Parathyroid adenoma (tissue), 2 donors: ENCODE measurements around the gene FBN2.

ENCODE experiments used
- H2AFZ ChIP-seq: fragments of 300-600 bp; sonication (generic); one replicate; pipeline ENCODE4 v1.7.0; 2017; ENCODE audit warnings: antibody characterized with exemption, mild to moderate bottlenecking
- H3K27ac ChIP-seq: fragments of 300-600 bp; sonication (generic); one replicate; pipeline ENCODE4 v1.7.0; 2017
- H3K27me3 ChIP-seq: fragments of 300-600 bp; sonication (generic); one replicate; pipeline ENCODE4 v1.7.0; 2017; ENCODE audit warnings: low read length; ENCODE audit not compliant: control insufficient read depth, insufficient read depth
- H3K36me3 ChIP-seq: fragments of 300-600 bp; sonication (generic); one replicate; pipeline ENCODE4 v1.7.0; 2017; ENCODE audit warnings: low read length; ENCODE audit not compliant: control insufficient read depth, insufficient read depth
- H3K4me1 ChIP-seq: fragments of 300-600 bp; sonication (generic); one replicate; pipeline ENCODE4 v1.7.0; 2017; ENCODE audit warnings: control low read depth
- H3K4me2 ChIP-seq: fragments of 300-600 bp; sonication (generic); one replicate; pipeline ENCODE4 v1.7.0; 2017; ENCODE audit warnings: low read length
- H3K4me3 ChIP-seq: fragments of 300-600 bp; sonication (generic); one replicate; pipeline ENCODE4 v1.7.0; 2017; ENCODE audit warnings: low read depth, low read length
- H3K79me2 ChIP-seq: fragments of 300-600 bp; sonication (generic); one replicate; pipeline ENCODE4 v1.7.0; 2017; ENCODE audit warnings: control low read depth
- H3K9ac ChIP-seq: fragments of 300-600 bp; sonication (generic); one replicate; pipeline ENCODE4 v1.7.0; 2017; ENCODE audit warnings: mild to moderate bottlenecking
- H3K9me3 ChIP-seq: fragments of 300-600 bp; sonication (generic); one replicate; pipeline ENCODE4 v1.7.0; 2017; ENCODE audit warnings: low read length; ENCODE audit not compliant: control insufficient read depth
- TF ChIP-seq, protein P1 (sequence below): fragments of 300-600 bp; sonication (generic); IDR thresholded peaks from one replicate; pipeline ENCODE4 v1.7.0; 2017; ENCODE audit warnings: antibody characterized with exemption, mild to moderate bottlenecking
- donor health status: primary hyperparathyroidism.

FBN2 gene

DNA sequence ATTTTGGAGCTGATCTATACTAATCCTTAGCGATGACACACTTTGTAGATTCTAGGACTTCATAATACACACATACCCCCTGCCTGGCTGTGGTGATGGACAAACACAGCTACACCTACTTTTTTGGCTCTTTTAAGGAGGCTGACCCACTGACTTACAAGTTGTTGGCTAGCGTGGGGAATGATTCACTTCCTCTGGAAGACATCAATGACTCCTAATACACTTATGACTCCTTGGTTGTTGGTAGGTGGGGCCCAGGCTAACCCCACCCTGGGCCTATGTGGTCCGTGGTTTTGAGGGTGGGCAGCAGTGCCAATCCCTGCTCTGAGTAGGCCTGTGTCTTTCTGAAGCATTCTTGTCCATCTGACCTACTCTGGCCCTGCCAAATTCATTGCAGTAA is 310.0 kb downstream of the FBN2 start:
- no peak overlapping the region for H3K4me2 ChIP-seq
- no peaks in the 10 kb centered on the region for H3K9me3 ChIP-seq
- H3K36me3 ChIP-seq: no peaks in the 10 kb centered on the region
- H2AFZ ChIP-seq: peak overlapping the region; percentile 39
- H3K79me2 ChIP-seq: no peaks in the 10 kb centered on the region
- peaks cover 5% of the 10 kb centered on the region for H3K4me1 ChIP-seq
- H3K27ac ChIP-seq: no peak overlapping the region
- no peak overlapping the region for H3K4me3 ChIP-seq
- H3K9ac ChIP-seq: no peak overlapping the region
- H3K27me3 ChIP-seq: no peaks in the 10 kb centered on the region
- TF ChIP-seq, protein P1, sequence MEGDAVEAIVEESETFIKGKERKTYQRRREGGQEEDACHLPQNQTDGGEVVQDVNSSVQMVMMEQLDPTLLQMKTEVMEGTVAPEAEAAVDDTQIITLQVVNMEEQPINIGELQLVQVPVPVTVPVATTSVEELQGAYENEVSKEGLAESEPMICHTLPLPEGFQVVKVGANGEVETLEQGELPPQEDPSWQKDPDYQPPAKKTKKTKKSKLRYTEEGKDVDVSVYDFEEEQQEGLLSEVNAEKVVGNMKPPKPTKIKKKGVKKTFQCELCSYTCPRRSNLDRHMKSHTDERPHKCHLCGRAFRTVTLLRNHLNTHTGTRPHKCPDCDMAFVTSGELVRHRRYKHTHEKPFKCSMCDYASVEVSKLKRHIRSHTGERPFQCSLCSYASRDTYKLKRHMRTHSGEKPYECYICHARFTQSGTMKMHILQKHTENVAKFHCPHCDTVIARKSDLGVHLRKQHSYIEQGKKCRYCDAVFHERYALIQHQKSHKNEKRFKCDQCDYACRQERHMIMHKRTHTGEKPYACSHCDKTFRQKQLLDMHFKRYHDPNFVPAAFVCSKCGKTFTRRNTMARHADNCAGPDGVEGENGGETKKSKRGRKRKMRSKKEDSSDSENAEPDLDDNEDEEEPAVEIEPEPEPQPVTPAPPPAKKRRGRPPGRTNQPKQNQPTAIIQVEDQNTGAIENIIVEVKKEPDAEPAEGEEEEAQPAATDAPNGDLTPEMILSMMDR: no peak

DNA sequence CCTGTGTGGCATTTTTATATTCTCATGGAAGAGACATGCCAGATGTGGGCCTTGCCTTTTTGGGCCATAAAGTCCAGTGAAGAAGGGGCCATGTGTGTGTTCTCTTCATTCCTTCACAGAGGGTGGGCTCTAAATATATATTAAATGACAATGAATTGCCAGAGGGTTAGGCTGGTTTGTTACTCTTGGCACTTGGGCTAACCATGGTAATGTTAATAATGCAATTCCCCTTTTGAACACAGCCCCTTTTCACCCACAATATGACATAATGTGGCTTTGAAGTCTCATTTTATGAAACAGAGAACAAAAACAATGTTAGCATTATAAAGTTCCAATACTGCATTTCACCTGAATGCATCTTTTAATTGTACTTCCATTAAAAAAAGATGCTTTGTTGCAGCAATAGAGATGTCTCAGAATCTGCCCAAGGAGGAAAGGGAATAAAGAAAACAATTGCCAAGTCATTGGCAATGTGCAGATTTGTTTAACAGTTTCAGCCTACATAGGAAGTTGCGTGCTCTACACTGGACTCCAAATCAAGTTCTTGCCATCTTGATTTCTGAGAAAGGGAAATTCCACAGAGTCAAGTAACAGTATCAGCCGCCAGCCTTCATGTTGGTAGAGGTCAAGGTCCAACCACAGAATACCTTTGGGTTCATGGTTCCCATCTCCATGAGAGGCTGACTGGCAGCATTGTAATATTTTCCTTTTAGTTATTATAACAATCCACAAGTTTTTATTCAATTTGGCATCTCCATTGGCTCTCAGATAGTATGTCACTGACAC is 312.6 kb downstream of the FBN2 start:
- Histone ChIP-seq H3K27ac (no peak overlapping the region), H3K27me3 (no peaks in the 10 kb centered on the region), H2AFZ (no peak overlapping the region), H3K79me2 (no peaks in the 10 kb centered on the region), H3K9ac (no peak overlapping the region), H3K4me2 (no peak overlapping the region), H3K4me1 (peaks cover 5% of the 10 kb centered on the region), H3K9me3 (no peaks in the 10 kb centered on the region), H3K36me3 (no peaks in the 10 kb centered on the region), H3K4me3 (no peak overlapping the region)
- TF ChIP-seq, protein P1: no peak

DNA sequence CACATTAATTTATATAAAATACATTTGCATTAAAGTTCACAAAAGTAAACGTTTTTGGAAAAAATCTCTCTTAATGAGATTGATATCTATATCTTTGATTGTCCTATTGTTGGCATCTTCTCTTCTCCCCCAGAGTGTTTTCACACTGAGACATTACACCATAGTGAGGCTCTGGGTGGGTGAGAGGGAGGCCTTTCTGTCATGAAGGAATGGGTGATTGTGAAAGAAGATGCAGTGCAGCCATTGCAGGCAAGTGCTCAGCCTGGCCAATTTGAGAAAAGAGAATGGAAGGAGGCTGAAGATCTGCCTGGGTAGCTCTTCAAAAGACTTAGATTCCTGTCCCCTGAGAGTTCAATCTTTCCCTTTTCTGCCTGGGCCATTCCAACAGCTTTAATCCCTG is 313.7 kb downstream of the FBN2 start:
- H3K4me3 ChIP-seq: no peak overlapping the region
- no peaks in the 10 kb centered on the region for H3K36me3 ChIP-seq
- TF ChIP-seq, protein P1: no peak
- no peak overlapping the region for H2AFZ ChIP-seq
- H3K4me2 ChIP-seq: no peak overlapping the region
- H3K27ac ChIP-seq: no peak overlapping the region
- H3K4me1 ChIP-seq: peaks cover 5% of the 10 kb centered on the region
- H3K27me3 ChIP-seq: no peaks in the 10 kb centered on the region
- H3K9me3 ChIP-seq: no peaks in the 10 kb centered on the region
- no peak overlapping the region for H3K9ac ChIP-seq
- H3K79me2 ChIP-seq: no peaks in the 10 kb centered on the region

DNA sequence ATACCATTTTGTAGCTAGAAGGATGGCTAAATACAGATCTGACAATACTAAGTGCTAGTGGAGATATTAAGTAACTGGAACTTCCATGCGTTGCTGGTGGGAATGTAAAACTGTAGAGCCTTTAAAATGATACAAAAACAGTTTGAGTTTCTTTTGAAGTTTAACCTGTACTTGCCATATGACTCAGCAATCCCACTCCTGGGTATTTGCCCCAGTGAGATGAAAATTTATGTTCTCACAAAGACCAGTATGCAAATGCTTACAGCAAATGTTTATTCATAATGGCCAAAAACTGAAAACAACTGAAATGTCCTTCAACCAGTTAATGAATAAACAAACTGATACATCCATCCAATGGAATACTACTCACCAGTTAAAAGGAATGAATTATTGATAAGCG is 317.2 kb downstream of the FBN2 start:
- TF ChIP-seq, protein P1: no peak
- H3K4me1 ChIP-seq: no peaks in the 10 kb centered on the region
- H3K79me2 ChIP-seq: no peaks in the 10 kb centered on the region
- H3K27me3 ChIP-seq: no peaks in the 10 kb centered on the region
- no peaks in the 10 kb centered on the region for H3K36me3 ChIP-seq
- no peak overlapping the region for H3K4me2 ChIP-seq
- H3K9ac ChIP-seq: no peak overlapping the region
- no peak overlapping the region for H2AFZ ChIP-seq
- no peak overlapping the region for H3K4me3 ChIP-seq
- no peaks in the 10 kb centered on the region for H3K9me3 ChIP-seq
- no peak overlapping the region for H3K27ac ChIP-seq
